IMR-90 (cell line): ENCODE results near the gene NUP88. TPM values are rescaled to one million over a fixed set of nuclear protein-coding genes. Genes with fewer than 3 reads are reported as not detected.

Experiments
- ATAC-seq: fragments of 200-7000 bp; cut with Tn5 transposase; 2 replicates; pipeline ENCODE4 v1.9.1; 2020; ENCODE audit warnings: low read depth, mild to moderate bottlenecking, moderate library complexity
- BruUV-seq: library from RNA; stranded (reverse); fragments of 400-500 nt; replicated peaks from 2 replicates; lab custom pipeline; 2021; lab: Mats Ljungman, UMichigan
- CTCF ChIA-PET: fragments of 300-600 bp; formaldehyde crosslinking; extraction: SDS; loops from one replicate; lab custom pipeline; 2021; ENCODE audit warnings: antibody characterized with exemption; lab: Yijun Ruan, JAX
- POLR2A ChIA-PET: fragments of 300-600 bp; sonication (Branson Sonifier 250); formaldehyde crosslinking; loops from one replicate; lab custom pipeline; 2022; ENCODE audit warnings: antibody characterized with exemption; ENCODE audit not compliant: unreplicated experiment; lab: Charles Lee
- DNase-seq: peaks from one replicate; pipeline ENCODE4 v3.0.0; 2013
- H2AFZ ChIP-seq: replicated peaks from 2 replicates; pipeline ENCODE3; 2013; ENCODE audit warnings: low read length, mild to moderate bottlenecking; ENCODE audit not compliant: poor library complexity
- H2AK5ac ChIP-seq: 2 replicates; pipeline ENCODE4 v1.6.1; 2013; ENCODE audit warnings: low read depth, low read length, inconsistent platforms
- H2AK9ac ChIP-seq: replicated peaks from 2 replicates; pipeline ENCODE3; 2013; ENCODE audit warnings: mild to moderate bottlenecking, low read depth, low read length, moderate library complexity; ENCODE audit not compliant: poor library complexity
- H2BK120ac ChIP-seq: 2 replicates; pipeline ENCODE4 v1.6.1; 2013; ENCODE audit warnings: low read depth, low read length, inconsistent platforms
- H2BK15ac ChIP-seq: 3 replicates; pipeline ENCODE4 v1.6.1; 2013; ENCODE audit warnings: low read depth, low read length, inconsistent platforms
- H2BK20ac ChIP-seq: 2 replicates; pipeline ENCODE4 v1.6.1; 2013; ENCODE audit warnings: low read depth, mild to moderate bottlenecking, inconsistent platforms, low read length, moderate library complexity
- H2BK5ac ChIP-seq: 2 replicates; pipeline ENCODE4 v1.6.1; 2013; ENCODE audit warnings: mild to moderate bottlenecking, low read depth, low read length, inconsistent platforms; ENCODE audit not compliant: poor library complexity, severe bottlenecking
- H3K14ac ChIP-seq: replicated peaks from 2 replicates; pipeline ENCODE4 v1.6.1; 2013; ENCODE audit warnings: low read depth, low read length, inconsistent platforms
- H3K18ac ChIP-seq: 2 replicates; pipeline ENCODE4 v1.6.1; 2013; ENCODE audit warnings: low read depth, low read length, control low read depth
- H3K23ac ChIP-seq: 2 replicates; pipeline ENCODE4 v1.6.1; 2013; ENCODE audit warnings: low read depth, low read length, inconsistent platforms
- H3K27ac ChIP-seq: 2 replicates; pipeline ENCODE4 v1.5.1; 2013; ENCODE audit warnings: mild to moderate bottlenecking, control low read depth, low read length; ENCODE audit not compliant: insufficient read depth
- H3K27me3 ChIP-seq: 2 replicates; pipeline ENCODE4 v1.6.1; 2013; ENCODE audit warnings: low read length; ENCODE audit not compliant: control insufficient read depth, insufficient read depth
- H3K36me3 ChIP-seq: 2 replicates; pipeline ENCODE4 v1.6.1; 2013; ENCODE audit warnings: low read length, mixed read lengths; ENCODE audit not compliant: control insufficient read depth, insufficient read depth
- H3K4ac ChIP-seq: 2 replicates; pipeline ENCODE4 v1.6.1; 2013; ENCODE audit warnings: low read depth, low read length, inconsistent platforms
- H3K4me1 ChIP-seq: 2 replicates; pipeline ENCODE4 v1.6.1; 2013; ENCODE audit warnings: low read length, mixed read lengths; ENCODE audit not compliant: control insufficient read depth, insufficient read depth
- H3K4me2 ChIP-seq: 2 replicates; pipeline ENCODE4 v1.6.1; 2013; ENCODE audit warnings: low read depth, mild to moderate bottlenecking, control low read depth, low read length, moderate library complexity
- H3K4me3 ChIP-seq: 2 replicates; pipeline ENCODE4 v1.5.1; 2013; ENCODE audit warnings: low read depth, mild to moderate bottlenecking, control low read depth, low read length, moderate library complexity; ENCODE audit not compliant: insufficient read depth
- H3K56ac ChIP-seq: 2 replicates; pipeline ENCODE4 v1.6.1; 2013; ENCODE audit warnings: low read length, inconsistent platforms; ENCODE audit not compliant: insufficient read depth; ENCODE audit errors: extremely low read depth
- H3K79me1 ChIP-seq, 2 experiments: 2 replicates each; pipeline ENCODE4 v1.6.1; 2013; ENCODE audit warnings: low read length in 2 of 2, inconsistent platforms in 1 of 2, low read depth in 1 of 2
- H3K9ac ChIP-seq: 2 replicates; pipeline ENCODE4 v1.6.1; 2013; ENCODE audit warnings: low read depth, low read length, control low read depth
- H3K9me1 ChIP-seq: 2 replicates; pipeline ENCODE4 v1.6.1; 2013; ENCODE audit warnings: low read length, inconsistent platforms; ENCODE audit not compliant: insufficient read depth
- H3K9me3 ChIP-seq: 2 replicates; pipeline ENCODE4 v1.6.1; 2013; ENCODE audit warnings: low read length; ENCODE audit not compliant: control insufficient read depth, insufficient read depth
- H4K20me1 ChIP-seq: 2 replicates; pipeline ENCODE4 v1.6.1; 2013; ENCODE audit warnings: low read length, inconsistent platforms; ENCODE audit not compliant: insufficient read depth
- H4K5ac ChIP-seq: 2 replicates; pipeline ENCODE4 v1.6.1; 2013; ENCODE audit warnings: mild to moderate bottlenecking, low read depth, low read length, control low read depth
- H4K8ac ChIP-seq, 2 experiments: 2 replicates each; pipeline ENCODE4 v1.6.1; 2013; ENCODE audit warnings: low read depth in 2 of 2, low read length in 2 of 2, control low read depth in 1 of 2, inconsistent platforms in 1 of 2
- H4K91ac ChIP-seq: 2 replicates; pipeline ENCODE4 v1.6.1; 2013; ENCODE audit warnings: low read depth, low read length, inconsistent platforms; ENCODE audit not compliant: insufficient read depth
- FOS ChIP-seq: fragments of 150-350 bp; IDR thresholded peaks from 2 replicates; pipeline ENCODE4 v1.6.1; 2016; ENCODE audit warnings: low read depth, low read length
- MAFK ChIP-seq: IDR thresholded peaks from 2 replicates; pipeline ENCODE4 v1.6.1; 2012; ENCODE audit warnings: low read depth, low read length, improper control_type of control experiment
- MXI1 ChIP-seq: IDR thresholded peaks from 2 replicates; pipeline ENCODE4 v1.6.1; 2012; ENCODE audit warnings: low read depth, mild to moderate bottlenecking, low read length, moderate library complexity, borderline replicate concordance
- POLR2A ChIP-seq: IDR thresholded peaks from 2 replicates; pipeline ENCODE4 v1.6.1; 2012; ENCODE audit warnings: mild to moderate bottlenecking, low read depth, low read length
- WGBS, 2 experiments: methylation state at CpG; one replicate each; pipeline versions ENCODE4 v1.1.5 to v1.1.7; 2013; ENCODE audit warnings: missing lambda C conversion rate in 2 of 2; ENCODE audit not compliant: insufficient read length in 1 of 2; ENCODE audit errors: extremely low coverage in 2 of 2; 5-methylcytosine and 5-hydroxymethylcytosine counted together
- dilution Hi-C: fragments of 300-500 bp; cut with HindIII; formaldehyde crosslinking; loops from one replicate; pipeline ENCODE4 v1.14.3; 2018; ENCODE audit warnings: low sequenced_read_pairs; ENCODE audit not compliant: unreplicated experiment
- in situ Hi-C: fragments of 300-500 bp; cut with MboI; formaldehyde crosslinking; loops from 3 replicates; pipeline ENCODE4 v1.14.3; 2019; ENCODE audit warnings: low sequenced_read_pairs, inconsistent platforms, mixed read lengths
- intact Hi-C: fragments of 100-400 bp; cut with micrococcal nuclease; formaldehyde crosslinking; loops from 2 replicates; pipeline ENCODE4 v1.10.0; 2022
- polyA plus RNA-seq, 3 experiments: library from polyadenylated mRNA; depleted of rRNA; stranded (reverse); fragments of >200 nt; gene quantifications; 2 replicates each; pipeline ENCODE4 v1.2.3, GENCODE V29; 2012; ENCODE audit warnings: low replicate concordance in 1 of 3
- total RNA-seq: library from RNA; depleted of rRNA; stranded (reverse); fragments of >200 nt; gene quantifications from 2 replicates; pipeline ENCODE4 v1.2.3, GENCODE V29; 2012
- TF ChIP-seq, protein P1 (sequence below): conservative IDR thresholded peaks from 2 replicates; pipeline ENCODE4 v1.5.1; 2012; ENCODE audit warnings: mild to moderate bottlenecking, low read depth, low read length, improper control_type of control experiment

NUP88 gene
- total and polyA plus RNA-seq, 2 of the 4 experiments (the other 2 are of a cell fraction): 57.0 to 83.7 TPM

DNA sequence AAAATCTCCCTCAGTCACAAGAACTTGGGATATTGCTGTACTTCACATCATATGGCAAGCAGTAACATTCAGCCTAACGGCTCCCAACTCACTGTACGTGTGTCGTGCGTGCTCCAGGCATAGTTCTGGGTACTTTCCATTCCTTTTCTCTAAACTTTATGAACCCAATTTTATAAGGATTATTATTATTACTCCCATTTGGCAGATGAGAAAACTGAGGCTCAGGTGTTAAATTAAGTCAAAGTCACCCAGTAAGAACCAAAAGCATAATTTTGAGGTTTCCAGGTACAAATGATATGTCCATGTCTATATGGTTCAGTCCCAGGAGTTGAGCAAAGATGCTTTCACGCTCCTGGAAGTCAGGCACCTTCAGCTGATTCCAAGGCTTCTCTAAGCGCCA lies 24.3 kb upstream of the NUP88 start:
- ChIA-PET CTCF (no interaction called here), POLR2A (no interaction called here)
- Histone ChIP-seq H3K9me1 (no peaks in the 10 kb centered on the region), H2AK5ac (no peak overlapping the region), H3K27me3 (no peaks in the 10 kb centered on the region), H2BK5ac (no peak overlapping the region), H3K36me3 (peaks cover 31% of the 10 kb centered on the region), H2AK9ac (no peak overlapping the region), H3K4ac (no peak overlapping the region), H3K18ac (no peak overlapping the region), H2AFZ (no peak overlapping the region), H4K5ac (no peak overlapping the region), H3K9ac (no peak overlapping the region), H3K4me1 (no peaks in the 10 kb centered on the region), H2BK15ac (no peak overlapping the region), H3K4me2 (no peak overlapping the region), H3K14ac (no peak overlapping the region), H3K27ac (no peak overlapping the region), H3K9me3 (no peaks in the 10 kb centered on the region), H2BK20ac (no peak overlapping the region), H4K8ac (no peak overlapping the region), H4K20me1 (no peaks in the 10 kb centered on the region), H4K91ac (no peak overlapping the region), H3K4me3 (no peak overlapping the region), H3K56ac (no peak overlapping the region), H3K79me1 (peaks cover 8 to 20% of the 10 kb centered on the region in 2 experiments; a peak in 3 of 4 replicates), H3K23ac (no peak overlapping the region), H2BK120ac (no peak overlapping the region)
- dilution Hi-C loops: no loop called here
- BruUV-seq: no TSS peak
- in situ Hi-C loops: loop anchor here (5.0 kb wide), 1 partner anchor 196 kb away; no protein-coding TSS in a partner anchor
- TF ChIP-seq, protein P1, sequence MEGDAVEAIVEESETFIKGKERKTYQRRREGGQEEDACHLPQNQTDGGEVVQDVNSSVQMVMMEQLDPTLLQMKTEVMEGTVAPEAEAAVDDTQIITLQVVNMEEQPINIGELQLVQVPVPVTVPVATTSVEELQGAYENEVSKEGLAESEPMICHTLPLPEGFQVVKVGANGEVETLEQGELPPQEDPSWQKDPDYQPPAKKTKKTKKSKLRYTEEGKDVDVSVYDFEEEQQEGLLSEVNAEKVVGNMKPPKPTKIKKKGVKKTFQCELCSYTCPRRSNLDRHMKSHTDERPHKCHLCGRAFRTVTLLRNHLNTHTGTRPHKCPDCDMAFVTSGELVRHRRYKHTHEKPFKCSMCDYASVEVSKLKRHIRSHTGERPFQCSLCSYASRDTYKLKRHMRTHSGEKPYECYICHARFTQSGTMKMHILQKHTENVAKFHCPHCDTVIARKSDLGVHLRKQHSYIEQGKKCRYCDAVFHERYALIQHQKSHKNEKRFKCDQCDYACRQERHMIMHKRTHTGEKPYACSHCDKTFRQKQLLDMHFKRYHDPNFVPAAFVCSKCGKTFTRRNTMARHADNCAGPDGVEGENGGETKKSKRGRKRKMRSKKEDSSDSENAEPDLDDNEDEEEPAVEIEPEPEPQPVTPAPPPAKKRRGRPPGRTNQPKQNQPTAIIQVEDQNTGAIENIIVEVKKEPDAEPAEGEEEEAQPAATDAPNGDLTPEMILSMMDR: no peak
- no peak for TF ChIP-seq MAFK
- TF ChIP-seq POLR2A: no peak
- no peak for TF ChIP-seq MXI1
- TF ChIP-seq FOS: no peak
- intact Hi-C loops: no loop called here
- WGBS, 2 experiments: 100% methylated on average over 2 of the region's 6 CpGs; no CpG with 5 or more reads in 1 of the 2 experiments
- no peak for ATAC-seq
- DNase-seq: no peak
